ENCODE measurements around the gene CNTNAP1. TPM values are rescaled to one million over a fixed set of nuclear protein-coding genes. Genes with fewer than 3 reads are reported as not detected.

The CNTNAP1 gene
- total and polyA plus RNA-seq, 3 donors from 2014 or later, result 6.0 to 10.3 (median 9.0) TPM

DNA sequence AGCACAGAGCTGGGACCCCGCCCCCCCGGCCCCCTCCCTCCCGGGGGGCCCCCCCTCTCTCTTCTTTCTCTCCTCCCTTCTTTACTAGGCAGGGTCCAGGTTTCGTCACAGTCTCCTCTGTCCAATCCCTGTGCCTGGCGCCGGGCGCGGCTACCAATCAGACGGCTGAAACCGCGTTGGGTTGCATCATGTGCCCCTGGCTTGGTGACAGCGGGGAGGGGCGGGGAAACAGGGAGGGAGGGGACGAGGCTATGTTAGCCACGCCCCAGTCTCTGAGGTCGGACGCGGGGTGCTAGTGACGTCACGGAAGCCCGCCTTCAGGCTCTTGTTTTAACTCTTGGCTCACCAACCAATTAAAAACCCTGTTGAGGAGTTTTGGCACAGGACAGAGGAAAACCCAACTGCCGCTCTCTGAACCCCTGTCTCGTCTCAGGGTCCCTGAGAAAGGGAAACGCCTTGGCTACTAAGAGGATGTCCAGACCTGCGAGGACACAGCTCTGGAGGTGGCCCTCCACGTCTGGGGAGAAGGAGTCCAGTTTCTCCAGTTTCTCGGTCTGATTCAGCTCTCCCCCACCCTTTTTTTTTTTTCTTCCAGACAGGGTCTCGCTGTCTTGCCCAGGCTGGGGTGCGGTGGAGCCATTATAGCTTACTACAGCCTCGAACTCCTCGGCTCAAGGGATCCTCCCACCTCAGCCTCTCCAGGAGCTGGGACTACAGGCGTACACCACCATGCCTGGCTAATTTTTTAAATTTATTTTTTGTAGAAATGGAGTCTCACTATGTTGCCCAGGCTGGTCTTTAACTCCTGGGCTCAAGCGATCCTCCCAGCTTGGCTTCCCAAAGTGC is 5.1 kb upstream of the CNTNAP1 start:
- peak overlapping the region; percentile 89 to 91 for H3K4me3 ChIP-seq
- no peaks in the 10 kb centered on the region for H3K36me3 ChIP-seq (ENCODE audit: low read depth, missing control alignments)
- peaks cover 72% of the 10 kb centered on the region for H3K4me1 ChIP-seq
- TF ChIP-seq POLR2A (IDR thresholded peaks at IDR 0.05) (no peak), CTCF (IDR thresholded peaks at IDR 0.05) (no peak)
- intact Hi-C loops (cut with DNase I; ENCODE audit: low total_unique reads), result loop anchor here (10.0 kb wide), 1 partner anchor 102 kb away; the partner anchor contains the start of gene PSMC3IP
- peak overlapping the region; percentile 95 to 96 for H3K27ac ChIP-seq
- peak; percentile 99 for DNase-seq
- 0 to 1% methylated on average over 19 to 33 of the region's 33 CpGs for WGBS, 2 donors
- H3K9me3 ChIP-seq, result no peaks in the 10 kb centered on the region
- no peaks in the 10 kb centered on the region for H3K27me3 ChIP-seq

DNA sequence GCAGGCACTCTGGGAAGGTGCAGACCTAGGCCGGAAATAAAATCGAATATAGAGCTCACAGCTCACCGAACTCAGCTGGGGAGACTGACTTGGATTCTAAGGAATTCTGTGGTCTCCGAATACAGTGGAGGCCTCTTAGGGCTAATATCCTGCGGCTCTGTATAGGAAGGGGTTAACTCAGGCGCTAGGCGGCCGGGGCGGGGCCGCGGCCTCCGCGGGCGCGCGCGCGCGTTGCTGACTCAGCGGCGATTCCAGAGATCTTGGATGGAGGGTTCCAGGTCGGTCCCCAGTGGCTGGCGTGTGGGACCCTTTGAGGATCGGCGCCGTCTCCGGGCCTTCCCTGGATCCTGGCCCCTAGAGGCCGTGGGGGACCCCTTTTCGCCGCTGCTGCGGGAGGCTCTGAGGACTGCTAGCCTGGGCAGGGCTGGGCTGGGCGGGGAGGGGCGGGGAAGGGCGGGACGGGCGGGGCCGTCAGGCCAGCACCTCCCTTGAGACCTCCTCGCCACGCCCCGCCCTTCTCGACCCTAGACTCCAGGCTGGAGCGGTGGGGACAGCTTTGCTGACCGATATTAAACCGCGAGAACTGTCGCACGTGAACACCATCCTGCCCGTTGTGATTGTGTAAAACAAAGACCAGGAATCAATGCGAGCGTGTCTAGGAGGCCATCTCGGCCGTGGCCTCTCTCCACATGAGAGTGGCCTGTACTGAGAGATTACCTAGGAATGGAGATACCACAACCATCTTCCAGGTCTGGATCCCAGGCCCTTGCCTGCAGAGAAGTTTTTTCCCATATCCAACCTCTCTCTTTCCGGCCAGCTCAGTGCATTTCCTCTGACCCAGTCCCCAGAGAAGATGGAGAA is 4.2 kb upstream of the CNTNAP1 start:
- Histone ChIP-seq H3K4me3 (peak overlapping the region; percentile 89 to 91), H3K9me3 (no peaks in the 10 kb centered on the region), H3K36me3 (ENCODE audit: low read depth, missing control alignments) (no peaks in the 10 kb centered on the region), H3K27me3 (no peaks in the 10 kb centered on the region), H3K4me1 (peaks cover 72% of the 10 kb centered on the region), H3K27ac (peak overlapping the region; percentile 95 to 96)
- DNase-seq, result peak; percentile 93
- TF ChIP-seq CTCF (IDR thresholded peaks at IDR 0.05) (peak in 1 of 3 experiments; percentile 9), POLR2A (IDR thresholded peaks at IDR 0.05) (no peak)
- intact Hi-C loops (cut with DNase I; ENCODE audit: low total_unique reads), result loop anchor here (10.0 kb wide), 1 partner anchor 103 kb away; the partner anchor contains the start of gene PSMC3IP
- 0% methylated on average over 16 to 44 of the region's 53 CpGs for WGBS, 2 donors

DNA sequence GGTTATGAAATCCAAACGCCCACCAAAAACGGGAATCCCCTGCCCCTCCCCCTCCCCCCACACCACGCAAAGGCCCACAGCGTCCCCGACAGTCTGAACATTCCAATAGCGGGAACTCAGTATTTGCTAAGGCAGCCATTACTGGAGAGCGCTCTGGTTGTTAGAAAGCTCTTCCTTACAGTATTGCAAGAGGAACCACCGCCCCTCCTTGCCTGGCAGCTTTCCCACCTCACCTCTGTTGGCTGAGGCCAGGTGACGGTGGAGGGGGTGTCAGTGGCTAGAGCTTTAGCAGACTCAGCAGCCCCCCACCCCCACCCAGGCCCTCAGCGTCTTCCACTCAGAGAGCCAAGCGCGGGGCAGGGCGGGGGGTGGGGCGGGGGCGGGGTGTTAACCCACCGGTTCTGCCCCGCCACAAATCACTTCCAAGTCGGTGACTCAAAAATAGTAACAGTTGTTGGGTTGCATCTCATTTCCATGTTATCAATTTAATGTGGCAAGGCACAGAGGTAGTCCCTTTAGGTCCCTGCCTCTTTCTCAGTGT is 3.3 kb upstream of the CNTNAP1 start:
- WGBS, 2 donors, result 5% methylated on average over 9 to 18 of the region's 18 CpGs
- H3K27me3 ChIP-seq, result no peaks in the 10 kb centered on the region
- H3K9me3 ChIP-seq, result no peaks in the 10 kb centered on the region
- peak overlapping the region; percentile 95 to 96 for H3K27ac ChIP-seq
- peaks cover 71% of the 10 kb centered on the region for H3K4me1 ChIP-seq
- peak overlapping the region; percentile 89 to 91 for H3K4me3 ChIP-seq
- intact Hi-C loops (cut with DNase I; ENCODE audit: low total_unique reads), result loop anchor here (10.0 kb wide), 1 partner anchor 104 kb away; the partner anchor contains the start of gene PSMC3IP
- TF ChIP-seq CTCF (IDR thresholded peaks at IDR 0.05), result no peak
- TF ChIP-seq POLR2A (IDR thresholded peaks at IDR 0.05), result no peak
- no peaks in the 10 kb centered on the region for H3K36me3 ChIP-seq (ENCODE audit: low read depth, missing control alignments)
- DNase-seq, result no peak

- Histone ChIP-seq H3K27me3 (no peaks in the 10 kb centered on the region), H3K36me3 (ENCODE audit: low read depth, missing control alignments) (no peaks in the 10 kb centered on the region), H3K27ac (peak overlapping the region; percentile 95 to 96), H3K4me3 (peak overlapping the region; percentile 33 to 89), H3K4me1 (peaks cover 66% of the 10 kb centered on the region), H3K9me3 (no peaks in the 10 kb centered on the region)
- TF ChIP-seq CTCF (IDR thresholded peaks at IDR 0.05), result peak; percentile 86 to 96 (median 90)
- TF ChIP-seq POLR2A (IDR thresholded peaks at IDR 0.05), result no peak
- intact Hi-C loops (cut with DNase I; ENCODE audit: low total_unique reads), result loop anchor here (10.0 kb wide), 1 partner anchor 105 kb away; the partner anchor contains the start of gene PSMC3IP
- DNase-seq, result peak; percentile 79
- WGBS, 2 donors, result 0 to 8% methylated on average over 9 to 40 of the region's 78 CpGs
Measured at GRCh38 chr17:42679492-42680330, 2.6 kb upstream of the CNTNAP1 start.
